DOHH2 (cell line): Measurements from ENCODE around the gene NPAS3.

ENCODE experiments used
- H3F3A ChIP-seq: fragments of 200-600 bp; sonication (generic), shearing (Covaris generic); 2 replicates; pipeline ENCODE4 v1.6.0; 2016; ENCODE audit warnings: antibody characterized with exemption, mild to moderate bottlenecking; ENCODE audit not compliant: control insufficient read depth, insufficient read depth
- H3K27ac ChIP-seq: fragments of 200-600 bp; sonication (generic); 2 replicates; pipeline ENCODE4 v1.5.1; 2014; ENCODE audit warnings: low read depth, mild to moderate bottlenecking, low read length, moderate library complexity
- H3K27me3 ChIP-seq: fragments of 200-600 bp; sonication (generic); 2 replicates; pipeline ENCODE4 v1.6.1; 2014; ENCODE audit warnings: mild to moderate bottlenecking, low read length, mixed read lengths; ENCODE audit not compliant: control insufficient read depth
- H3K36me3 ChIP-seq: fragments of 200-600 bp; sonication (generic); 2 replicates; pipeline ENCODE4 v1.6.1; 2014; ENCODE audit warnings: mild to moderate bottlenecking, low read length, moderate library complexity, mixed read lengths; ENCODE audit not compliant: control insufficient read depth
- H3K4me1 ChIP-seq: fragments of 200-600 bp; sonication (generic); 2 replicates; pipeline ENCODE4 v1.6.1; 2014; ENCODE audit warnings: mild to moderate bottlenecking, low read length, mixed read lengths; ENCODE audit not compliant: control insufficient read depth
- H3K4me2 ChIP-seq: fragments of 200-600 bp; sonication (generic); 2 replicates; pipeline ENCODE4 v1.6.0; 2014; ENCODE audit warnings: mild to moderate bottlenecking, low read length, moderate library complexity
- H3K4me3 ChIP-seq: fragments of 200-600 bp; sonication (generic); 2 replicates; pipeline ENCODE4 v1.5.1; 2014; ENCODE audit warnings: mild to moderate bottlenecking, low read length, mixed read lengths
- H3K79me2 ChIP-seq: fragments of 200-600 bp; sonication (generic); 2 replicates; pipeline ENCODE4 v1.6.1; 2014; ENCODE audit warnings: mild to moderate bottlenecking, low read length, mixed read lengths; ENCODE audit not compliant: control insufficient read depth
- H3K9me2 ChIP-seq: fragments of 200-600 bp; sonication (generic); replicated peaks from 2 replicates; pipeline ENCODE4 v1.6.1; 2014; ENCODE audit warnings: mild to moderate bottlenecking, low read length, mixed read lengths; ENCODE audit not compliant: control insufficient read depth
- H3K9me3 ChIP-seq: fragments of 200-600 bp; sonication (generic); 2 replicates; pipeline ENCODE4 v1.6.1; 2014; ENCODE audit warnings: antibody characterized with exemption, low read length, mixed read lengths; ENCODE audit not compliant: control insufficient read depth, insufficient read depth
- H4K20me1 ChIP-seq: fragments of 200-600 bp; sonication (generic); 2 replicates; pipeline ENCODE4 v1.6.0; 2014; ENCODE audit warnings: low read depth, mild to moderate bottlenecking, antibody characterized with exemption, low read length, moderate library complexity; ENCODE audit not compliant: control insufficient read depth, insufficient read depth
- EZH2phosphoT487 ChIP-seq: fragments of 200-600 bp; sonication (generic); IDR thresholded peaks from 2 replicates; pipeline ENCODE4 v1.6.1; 2017; ENCODE audit warnings: borderline replicate concordance, mild to moderate bottlenecking, antibody characterized with exemption, low read length, moderate library complexity, mixed read lengths
- TF ChIP-seq, protein P1 (sequence below): fragments of 200-600 bp; sonication (generic); IDR thresholded peaks from one replicate; pipeline ENCODE4 v1.5.1; 2014; ENCODE audit warnings: antibody characterized with exemption, mild to moderate bottlenecking, low read depth, low read length; ENCODE audit not compliant: poor library complexity, severe bottlenecking

Gene NPAS3

DNA sequence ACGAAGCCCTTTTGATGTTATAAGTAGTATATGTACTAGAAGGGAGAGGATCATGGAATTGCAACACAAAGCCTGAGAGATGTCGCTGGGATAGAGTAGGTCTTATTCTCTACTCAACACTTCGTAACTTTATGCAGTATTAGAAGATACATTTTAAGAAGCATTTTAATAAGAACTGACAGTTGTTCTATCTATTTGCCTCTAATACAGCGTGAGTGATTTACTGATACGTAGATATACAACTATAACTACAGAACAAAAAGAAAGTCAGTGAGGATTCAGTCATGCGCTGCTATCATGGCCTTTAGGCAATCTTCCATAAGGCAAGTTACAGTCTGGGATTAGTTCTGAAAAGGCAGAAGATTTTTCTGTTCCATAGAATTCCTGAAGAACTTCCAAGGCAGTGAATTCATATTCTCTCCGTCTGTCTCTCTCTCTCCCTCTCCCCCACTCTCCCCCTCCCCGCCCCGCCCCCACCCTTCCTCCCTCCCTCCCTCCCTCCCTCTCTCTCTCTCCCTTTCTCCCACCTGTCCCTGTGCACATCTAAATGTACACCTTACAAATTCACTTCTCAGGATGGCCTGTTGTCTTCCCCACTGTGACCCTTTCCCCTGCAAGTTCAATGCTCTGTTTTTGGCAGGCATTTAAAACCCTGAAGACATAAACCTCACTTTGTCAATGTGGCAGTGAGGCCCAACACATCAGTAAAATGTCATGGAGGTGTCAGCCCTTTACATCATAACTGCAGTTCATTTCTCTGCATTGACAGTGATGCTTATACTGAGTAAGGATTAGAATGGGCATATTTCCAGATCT lies 541.6 kb downstream of the NPAS3 start:
- Histone ChIP-seq H3K4me3 (no peak overlapping the region), H3K79me2 (no peaks in the 10 kb centered on the region), H3K4me1 (peaks cover 5% of the 10 kb centered on the region; the same call in 1 of the 2 replicates), H3K4me2 (no peak overlapping the region), H3K9me2 (no peaks in the 10 kb centered on the region), H3K9me3 (no peaks in the 10 kb centered on the region), H3K27ac (no peak overlapping the region), H3K36me3 (no peaks in the 10 kb centered on the region), H4K20me1 (no peaks in the 10 kb centered on the region), H3F3A (no peaks in the 10 kb centered on the region), H3K27me3 (no peaks in the 10 kb centered on the region)
- no peak for TF ChIP-seq EZH2phosphoT487
- TF ChIP-seq, protein P1, sequence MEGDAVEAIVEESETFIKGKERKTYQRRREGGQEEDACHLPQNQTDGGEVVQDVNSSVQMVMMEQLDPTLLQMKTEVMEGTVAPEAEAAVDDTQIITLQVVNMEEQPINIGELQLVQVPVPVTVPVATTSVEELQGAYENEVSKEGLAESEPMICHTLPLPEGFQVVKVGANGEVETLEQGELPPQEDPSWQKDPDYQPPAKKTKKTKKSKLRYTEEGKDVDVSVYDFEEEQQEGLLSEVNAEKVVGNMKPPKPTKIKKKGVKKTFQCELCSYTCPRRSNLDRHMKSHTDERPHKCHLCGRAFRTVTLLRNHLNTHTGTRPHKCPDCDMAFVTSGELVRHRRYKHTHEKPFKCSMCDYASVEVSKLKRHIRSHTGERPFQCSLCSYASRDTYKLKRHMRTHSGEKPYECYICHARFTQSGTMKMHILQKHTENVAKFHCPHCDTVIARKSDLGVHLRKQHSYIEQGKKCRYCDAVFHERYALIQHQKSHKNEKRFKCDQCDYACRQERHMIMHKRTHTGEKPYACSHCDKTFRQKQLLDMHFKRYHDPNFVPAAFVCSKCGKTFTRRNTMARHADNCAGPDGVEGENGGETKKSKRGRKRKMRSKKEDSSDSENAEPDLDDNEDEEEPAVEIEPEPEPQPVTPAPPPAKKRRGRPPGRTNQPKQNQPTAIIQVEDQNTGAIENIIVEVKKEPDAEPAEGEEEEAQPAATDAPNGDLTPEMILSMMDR = no peak

DNA sequence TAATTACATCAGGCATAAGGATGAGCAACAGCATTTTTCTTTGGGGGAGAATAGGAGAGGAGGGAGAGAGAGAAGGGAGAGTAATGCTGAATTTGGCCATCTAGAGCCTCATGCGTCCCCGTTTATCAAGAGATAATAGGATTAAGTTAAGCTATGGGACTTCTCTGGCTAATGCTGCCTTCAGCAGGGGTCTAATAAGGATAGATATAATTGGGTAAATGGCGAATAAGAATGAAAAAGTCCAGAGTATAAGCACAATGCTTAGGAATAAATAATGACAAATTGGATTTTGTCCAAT lies 542.2 kb downstream of the NPAS3 start:
- no peaks in the 10 kb centered on the region for H3K9me3 ChIP-seq
- H3K79me2 ChIP-seq = no peaks in the 10 kb centered on the region
- H3K9me2 ChIP-seq = no peaks in the 10 kb centered on the region
- no peak overlapping the region for H3K4me3 ChIP-seq
- no peak overlapping the region for H3K27ac ChIP-seq
- no peaks in the 10 kb centered on the region for H3K27me3 ChIP-seq
- H3K4me1 ChIP-seq = peaks cover 5% of the 10 kb centered on the region; the same call in 1 of the 2 replicates
- no peak overlapping the region for H3K4me2 ChIP-seq
- H3F3A ChIP-seq = no peaks in the 10 kb centered on the region
- H3K36me3 ChIP-seq = no peaks in the 10 kb centered on the region
- H4K20me1 ChIP-seq = no peaks in the 10 kb centered on the region
- no peak for TF ChIP-seq EZH2phosphoT487
- TF ChIP-seq, protein P1 = no peak

DNA sequence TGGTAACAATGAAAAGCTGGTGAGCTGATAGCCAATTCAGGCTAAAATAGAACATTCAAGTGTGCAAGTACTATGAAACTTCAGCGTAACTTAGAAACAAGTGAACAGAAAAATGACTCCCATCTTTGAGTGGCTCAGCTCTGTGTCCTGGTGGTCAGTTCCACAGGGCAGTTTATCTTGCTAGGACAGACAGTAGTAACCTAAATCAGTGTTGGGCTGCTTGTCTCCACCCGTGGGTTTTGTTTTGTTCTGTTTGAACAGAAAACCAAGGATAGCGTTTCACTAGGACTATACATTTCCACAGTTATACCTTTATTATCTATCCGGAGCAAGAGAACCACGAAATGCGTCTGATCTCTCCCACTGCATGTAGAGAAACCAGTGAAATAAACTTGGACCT lies 544.4 kb downstream of the NPAS3 start:
- Histone ChIP-seq H3K27ac (no peak overlapping the region), H3K9me3 (no peaks in the 10 kb centered on the region), H3K4me3 (no peak overlapping the region), H3K4me2 (no peak overlapping the region), H3K4me1 (peaks cover 5% of the 10 kb centered on the region; the same call in 1 of the 2 replicates), H3K9me2 (no peaks in the 10 kb centered on the region), H3K36me3 (no peaks in the 10 kb centered on the region), H4K20me1 (no peaks in the 10 kb centered on the region), H3K79me2 (no peaks in the 10 kb centered on the region), H3K27me3 (no peaks in the 10 kb centered on the region), H3F3A (no peaks in the 10 kb centered on the region)
- TF ChIP-seq EZH2phosphoT487 = no peak
- TF ChIP-seq, protein P1 = no peak
